K562 (cell line): ENCODE results near the gene PPP1R15A. TPM values are rescaled to one million over a fixed set of nuclear protein-coding genes. Genes with fewer than 3 reads are reported as not detected.

Experiments used
- ADNP ChIP-seq: fragments of 200-800 bp; sonication (Bioruptor generic); IDR thresholded peaks from 2 replicates; pipeline ENCODE4 v1.6.1; 2016; ENCODE audit warnings: missing genetic modification characterization, missing compliant biosample characterization
- CBFA2T2 ChIP-seq: fragments of 450-650 bp; conservative IDR thresholded peaks from 2 replicates; pipeline ENCODE4 v1.6.1; 2017; ENCODE audit warnings: mild to moderate bottlenecking
- CBFB ChIP-seq: sonication (generic); formaldehyde crosslinking; IDR thresholded peaks from 2 replicates; pipeline ENCODE4 v1.4.0; 2020; ENCODE audit warnings: mild to moderate bottlenecking, missing genetic modification reagents
- ESRRB ChIP-seq: fragments of 250-450 bp; sonication (Bioruptor Pico); IDR thresholded peaks from 2 replicates; pipeline ENCODE4 v1.5.0; 2020; ENCODE audit warnings: mild to moderate bottlenecking, moderate library complexity, borderline replicate concordance
- ETS2 ChIP-seq: IDR thresholded peaks from 2 replicates; pipeline ENCODE4 v1.6.1; 2016; ENCODE audit warnings: borderline replicate concordance, missing genetic modification characterization, mild to moderate bottlenecking, moderate library complexity, missing compliant biosample characterization; ENCODE audit not compliant: poor library complexity, severe bottlenecking
- FOXP1 ChIP-seq: sonication (generic); formaldehyde crosslinking; IDR thresholded peaks from 2 replicates; pipeline ENCODE4 v1.8.0; 2022; ENCODE audit warnings: mild to moderate bottlenecking, missing genetic modification reagents
- HNRNPL ChIP-seq: fragments of 200-400 bp; formaldehyde crosslinking; IDR thresholded peaks from 2 replicates; pipeline ENCODE4 v1.6.1; 2017; ENCODE audit warnings: low read depth, mild to moderate bottlenecking, low read length
- MAFK ChIP-seq: IDR thresholded peaks from 2 replicates; pipeline ENCODE4 v1.6.1; 2011; ENCODE audit warnings: low read length, improper control_type of control experiment
- MTA2 ChIP-seq: fragments of 450-650 bp; IDR thresholded peaks from 2 replicates; pipeline ENCODE4 v1.6.1; 2016; ENCODE audit warnings: low read depth
- NFATC3 ChIP-seq: fragments of 450-650 bp; IDR thresholded peaks from 2 replicates; pipeline ENCODE4 v1.6.1; 2017; ENCODE audit warnings: mild to moderate bottlenecking
- NR2C1 ChIP-seq, 2 experiments: fragments of 450-650 bp; IDR thresholded peaks; 2 replicates each; pipeline ENCODE4 v1.6.1; 2017; ENCODE audit warnings: mild to moderate bottlenecking in 2 of 2, antibody characterized with exemption in 1 of 2, inconsistent platforms in 1 of 2, missing compliant biosample characterization in 1 of 2, missing genetic modification characterization in 1 of 2
- POLR2AphosphoS2 ChIP-seq: IDR thresholded peaks from 2 replicates; pipeline ENCODE4 v1.6.1; 2012; ENCODE audit warnings: low read length, improper control_type of control experiment
- RBBP5 ChIP-seq: fragments of 200-600 bp; sonication (generic); IDR thresholded peaks from 2 replicates; pipeline ENCODE4 v1.6.1; 2012; ENCODE audit warnings: borderline replicate concordance, mild to moderate bottlenecking, low read length, control low read depth, inconsistent platforms; ENCODE audit not compliant: insufficient read depth, poor library complexity, severe bottlenecking
- SMAD4 ChIP-seq: fragments of 250-450 bp; sonication (Bioruptor Pico); conservative IDR thresholded peaks from 2 replicates; pipeline ENCODE4 v1.8.0; 2021; ENCODE audit warnings: inconsistent platforms, mild to moderate bottlenecking, moderate library complexity
- TCF7 ChIP-seq: sonication (generic); IDR thresholded peaks from 2 replicates; pipeline ENCODE4 v1.6.1; 2016; ENCODE audit warnings: antibody characterized with exemption, borderline replicate concordance
- TRIM28 ChIP-seq: fragments of 450-650 bp; IDR thresholded peaks from 2 replicates; pipeline ENCODE4 v1.6.1; 2017
- XRCC3 ChIP-seq: fragments of 450-650 bp; IDR thresholded peaks from 2 replicates; pipeline ENCODE4 v1.6.1; 2017; ENCODE audit warnings: mild to moderate bottlenecking, moderate library complexity
- YY1 ChIP-seq, 3 experiments: IDR thresholded peaks; 2 replicates each; pipeline ENCODE4 v1.6.1; 2011; ENCODE audit warnings: low read length in 2 of 3, mild to moderate bottlenecking in 2 of 3, moderate library complexity in 2 of 3, borderline replicate concordance in 1 of 3, control low read depth in 1 of 3, low read depth in 1 of 3; ENCODE audit not compliant: insufficient read depth in 3 of 3, insufficient replicate concordance in 2 of 3, control insufficient read depth in 1 of 3, insufficient read length in 1 of 3; ENCODE audit errors: extremely low read depth in 1 of 3
- ZBTB43 ChIP-seq: sonication (generic); formaldehyde crosslinking; IDR thresholded peaks from 2 replicates; pipeline ENCODE4 v1.8.0; 2023; ENCODE audit warnings: mild to moderate bottlenecking, missing genetic modification reagents
- ZNF274 ChIP-seq: IDR thresholded peaks from 2 replicates; pipeline ENCODE4 v1.6.1; 2011; ENCODE audit warnings: low read depth, mild to moderate bottlenecking, low read length, moderate library complexity, borderline replicate concordance
- ZNF644 ChIP-seq: fragments of 200-800 bp; sonication (Bioruptor generic); IDR thresholded peaks from 2 replicates; pipeline ENCODE4 v1.6.1; 2016; ENCODE audit warnings: low read depth, missing genetic modification characterization, missing compliant biosample characterization
- ZNF766 ChIP-seq: fragments of 200-800 bp; sonication (Bioruptor generic); conservative IDR thresholded peaks from 2 replicates; pipeline ENCODE4 v1.6.1; 2016; ENCODE audit warnings: missing genetic modification characterization, missing compliant biosample characterization
- ZNF778 ChIP-seq: fragments of 450-650 bp; formaldehyde crosslinking; IDR thresholded peaks from 2 replicates; pipeline ENCODE4 v1.4.0; 2020; ENCODE audit warnings: mild to moderate bottlenecking, moderate library complexity
- polyA plus RNA-seq, 8 experiments: library from polyadenylated mRNA; depleted of rRNA in 4 of 8; stranded (reverse) in 5 of 8; unstranded in 3 of 8; fragments of >200 nt; fragmentation: Nextera tagmentation in 2 of 8; fragmentation: Illumina TruSeq in 1 of 8; extraction: Ambion mirVana in 2 of 8; extraction: Trizol in 1 of 8; gene quantifications; 2 replicates each; pipeline versions ENCODE4 v1.2.1 to v1.2.3, GENCODE V29; 2011 to 2014; ENCODE audit warnings: inconsistent platforms in 1 of 8, missing spikeins in 1 of 8
- total RNA-seq, 7 experiments: library from RNA; depleted of rRNA in 6 of 7; stranded (reverse); fragments of >200 nt in 6 of 7; fragmentation: Illumina TruSeq in 2 of 7; extraction: Trizol in 2 of 7; gene quantifications; 2 replicates each; pipeline versions ENCODE4 v1.2.1 to v1.2.3, GENCODE V29; 2011 to 2021; ENCODE audit warnings: low replicate concordance in 1 of 7
- TF ChIP-seq, protein P1 (sequence below): sonication (generic); formaldehyde crosslinking; IDR thresholded peaks from 2 replicates; pipeline ENCODE4 v1.4.0; 2020; ENCODE audit warnings: mild to moderate bottlenecking, missing genetic modification reagents

Gene PPP1R15A
- total and polyA plus RNA-seq, 9 of the 15 experiments (the other 6 are each of a cell fraction or from before 2014, with no cell fraction given), result 0.42 to 73.7 (median 44.0) TPM

DNA sequence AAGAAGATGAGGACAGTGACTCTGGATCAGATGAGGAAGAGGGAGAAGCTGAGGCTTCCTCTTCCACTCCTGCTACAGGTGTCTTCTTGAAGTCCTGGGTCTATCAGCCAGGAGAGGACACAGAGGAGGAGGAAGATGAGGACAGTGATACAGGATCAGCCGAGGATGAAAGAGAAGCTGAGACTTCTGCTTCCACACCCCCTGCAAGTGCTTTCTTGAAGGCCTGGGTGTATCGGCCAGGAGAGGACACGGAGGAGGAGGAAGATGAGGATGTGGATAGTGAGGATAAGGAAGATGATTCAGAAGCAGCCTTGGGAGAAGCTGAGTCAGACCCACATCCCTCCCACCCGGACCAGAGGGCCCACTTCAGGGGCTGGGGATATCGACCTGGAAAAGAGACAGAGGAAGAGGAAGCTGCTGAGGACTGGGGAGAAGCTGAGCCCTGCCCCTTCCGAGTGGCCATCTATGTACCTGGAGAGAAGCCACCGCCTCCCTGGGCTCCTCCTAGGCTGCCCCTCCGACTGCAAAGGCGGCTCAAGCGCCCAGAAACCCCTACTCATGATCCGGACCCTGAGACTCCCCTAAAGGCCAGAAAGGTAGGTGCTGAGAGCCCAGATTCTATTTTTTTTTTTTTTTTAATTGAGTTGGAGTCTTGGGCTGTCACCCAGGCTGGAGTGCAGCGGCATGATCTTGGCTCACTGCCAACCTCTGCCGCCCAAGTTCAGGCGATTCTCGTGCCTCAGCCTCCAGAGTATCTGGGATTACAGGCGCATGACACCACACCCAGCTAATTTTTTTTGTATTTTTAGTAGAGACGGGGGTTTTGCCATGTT lies 2.3 kb downstream of the PPP1R15A start (continued):
- TF ChIP-seq ZBTB43 (CRISPR knock-in tag) (no peak), MTA2 (no peak), ADNP (tag) (no peak), ZNF274 (no peak), SMAD4 (no peak), NR2C1 (IDR thresholded peaks at IDR 0.05) (no peak), NR2C1 (tag; IDR thresholded peaks at IDR 0.05) (no peak), XRCC3 (no peak), ZNF778 (CRISPR knock-in tag) (no peak), RBBP5 (peak; percentile 38), ETS2 (tag) (no peak), ZNF644 (tag) (no peak), NFATC3 (no peak), CBFA2T2 (peak; percentile 55), HNRNPL (no peak; the same call in 1 of the 2 replicates), MAFK (no peak), POLR2AphosphoS2 (no peak; the same call in 1 of the 2 replicates), ZNF766 (CRISPR knock-in tag) (no peak), CBFB (no peak), FOXP1 (CRISPR knock-in tag) (no peak), TCF7 (no peak), YY1 (IDR thresholded peaks at IDR 0.05; ENCODE audit: borderline replicate concordance in 1 of 3, control insufficient read depth in 1 of 3, extremely low read depth in 1 of 3, insufficient read depth in 3 of 3, insufficient read length in 1 of 3, insufficient replicate concordance in 2 of 3, low read depth in 1 of 3, low read length in 2 of 3) (no peak), TRIM28 (no peak), ESRRB (no peak)
- TF ChIP-seq, protein P1, sequence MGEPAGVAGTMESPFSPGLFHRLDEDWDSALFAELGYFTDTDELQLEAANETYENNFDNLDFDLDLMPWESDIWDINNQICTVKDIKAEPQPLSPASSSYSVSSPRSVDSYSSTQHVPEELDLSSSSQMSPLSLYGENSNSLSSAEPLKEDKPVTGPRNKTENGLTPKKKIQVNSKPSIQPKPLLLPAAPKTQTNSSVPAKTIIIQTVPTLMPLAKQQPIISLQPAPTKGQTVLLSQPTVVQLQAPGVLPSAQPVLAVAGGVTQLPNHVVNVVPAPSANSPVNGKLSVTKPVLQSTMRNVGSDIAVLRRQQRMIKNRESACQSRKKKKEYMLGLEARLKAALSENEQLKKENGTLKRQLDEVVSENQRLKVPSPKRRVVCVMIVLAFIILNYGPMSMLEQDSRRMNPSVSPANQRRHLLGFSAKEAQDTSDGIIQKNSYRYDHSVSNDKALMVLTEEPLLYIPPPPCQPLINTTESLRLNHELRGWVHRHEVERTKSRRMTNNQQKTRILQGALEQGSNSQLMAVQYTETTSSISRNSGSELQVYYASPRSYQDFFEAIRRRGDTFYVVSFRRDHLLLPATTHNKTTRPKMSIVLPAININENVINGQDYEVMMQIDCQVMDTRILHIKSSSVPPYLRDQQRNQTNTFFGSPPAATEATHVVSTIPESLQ, result peak; percentile 51; the same call in 1 of the 2 replicates
